Dermis microvascular lymphatic vessel endothelial cell (primary cell): ENCODE measurements around the gene TAS2R42. TPM values are rescaled to one million over a fixed set of nuclear protein-coding genes. Genes with fewer than 3 reads are reported as not detected.

Source experiments
- DNase-seq, 2 donors: peaks; one replicate each; pipeline versions ENCODE4 v3.0.0 to v3.0.0-alpha.2; 2010; ENCODE audit warnings: low read depth in 2 of 2
- total RNA-seq: library from RNA; depleted of rRNA; stranded (reverse); fragments of >200 nt; gene quantifications from 2 replicates; pipeline ENCODE4 v1.2.1, GENCODE V29; 2014

Gene TAS2R42
- total RNA-seq, 1 donor from 2014 or later: not detected

GRCh38 chr12:11144297-11144696 is 42.4 kb downstream of the TAS2R42 start:
- DNase-seq: no peak

- DNase-seq: no peak
Measured at GRCh38 chr12:11143352-11143751, 43.4 kb downstream of the TAS2R42 start.

DNA sequence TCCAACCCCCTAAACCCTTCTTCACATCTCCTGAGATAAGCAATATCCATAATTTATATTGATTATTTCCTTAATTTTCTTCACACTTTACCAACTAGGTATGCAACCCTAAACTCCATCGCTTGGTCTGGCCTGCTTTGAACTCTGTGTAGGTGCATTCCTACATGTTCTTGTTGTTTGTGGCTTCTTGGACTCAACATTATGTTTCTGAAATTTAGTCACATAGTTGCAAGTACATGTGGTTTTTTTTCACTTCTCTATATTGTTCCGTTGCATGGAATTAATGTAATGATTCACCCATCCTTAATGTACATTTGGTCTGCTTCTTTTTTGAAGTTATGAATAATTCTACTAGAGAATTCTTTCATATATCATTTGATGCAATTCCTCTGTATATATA is 50.7 kb downstream of the TAS2R42 start:
- no peak for DNase-seq

Other genes starting within 250 kb of the TAS2R42 start
- gene TAS2R14, start 247.7 kb downstream of the TAS2R42 start, total RNA-seq: 0.90 and 1.0 TPM in 2 replicates
- 1.2 and 1.8 TPM in 2 replicates for gene TAS2R50, start 200.0 kb downstream of the TAS2R42 start, total RNA-seq
- gene TAS2R20, start 188.6 kb downstream of the TAS2R42 start, total RNA-seq: 1.3 and 2.3 TPM in 2 replicates
- gene TAS2R19, start 164.3 kb downstream of the TAS2R42 start, total RNA-seq: 1.7 and 3.4 TPM in 2 replicates
- 1.2 and 2.3 TPM in 2 replicates for gene TAS2R31, start 155.5 kb downstream of the TAS2R42 start, total RNA-seq
- gene TAS2R46, start 124.6 kb downstream of the TAS2R42 start, total RNA-seq: 1.0 and 1.4 TPM in 2 replicates
- gene TAS2R43, start 94.6 kb downstream of the TAS2R42 start, total RNA-seq: 0.26 and 1.6 TPM in 2 replicates
- gene TAS2R30, start 52.3 kb downstream of the TAS2R42 start, total RNA-seq: 1.3 and 2.0 TPM in 2 replicates
- gene SMIM10L1, start 15.7 kb downstream of the TAS2R42 start, total RNA-seq: 3.2 and 4.2 TPM in 2 replicates
- gene PRB3, start 82.8 kb upstream of the TAS2R42 start, total RNA-seq: not detected in 2 replicates
- gene PRB4, start 123.5 kb upstream of the TAS2R42 start, total RNA-seq: not detected in 2 replicates
- gene PRB2, start 208.6 kb upstream of the TAS2R42 start, total RNA-seq: not detected in 2 replicates